ENCODE data around the gene HSPH1.

The HSPH1 gene

GRCh38 chr13:31090096-31090495 lies 71.6 kb downstream of the HSPH1 start:
- no peak overlapping the region for H3K4me3 ChIP-seq (ENCODE audit: low read depth, low read length)
- TF ChIP-seq CTCF (IDR thresholded peaks at IDR 0.05; ENCODE audit: low read depth, low read length), result no peak

GRCh38 chr13:31089649-31090048 lies 72.1 kb downstream of the HSPH1 start:
- no peak overlapping the region for H3K4me3 ChIP-seq (ENCODE audit: low read depth, low read length)
- TF ChIP-seq CTCF (IDR thresholded peaks at IDR 0.05; ENCODE audit: low read depth, low read length), result no peak

- H3K4me3 ChIP-seq (ENCODE audit: low read depth, low read length), result no peak overlapping the region
- no peak for TF ChIP-seq CTCF (IDR thresholded peaks at IDR 0.05; ENCODE audit: low read depth, low read length)
These were observed 72.8 kb downstream of the HSPH1 start for GRCh38 chr13:31088826-31089420.
